Measurements from ENCODE around the gene HMCN2.

HMCN2 gene

DNA sequence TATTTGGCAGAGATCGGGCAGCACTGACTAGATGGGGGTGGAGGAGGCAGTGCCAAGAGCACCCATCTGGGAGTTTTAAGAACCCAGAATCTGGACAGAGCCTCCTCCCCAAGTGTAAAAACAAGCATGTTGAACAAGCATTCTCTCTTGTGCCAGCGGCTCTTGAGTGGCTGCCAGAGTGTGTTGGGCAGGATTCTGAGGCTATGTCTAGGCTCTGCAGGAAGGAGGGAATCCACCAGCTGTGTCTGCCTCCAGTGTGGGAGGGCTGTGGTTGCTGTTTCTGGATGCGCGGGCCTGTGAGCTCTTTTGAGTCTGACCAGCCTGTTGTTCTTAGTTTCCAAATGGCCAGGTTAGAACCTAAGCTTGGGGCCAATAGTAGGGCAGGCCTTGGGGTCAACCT is 39.8 kb downstream of the HMCN2 start:
- in situ Hi-C loops (cut with MboI; ENCODE audit: low pct_unique_long_range_greater_than_20kb, low sequenced_read_pairs, unreplicated experiment) = no loop called here
- TF ChIP-seq, protein P1, sequence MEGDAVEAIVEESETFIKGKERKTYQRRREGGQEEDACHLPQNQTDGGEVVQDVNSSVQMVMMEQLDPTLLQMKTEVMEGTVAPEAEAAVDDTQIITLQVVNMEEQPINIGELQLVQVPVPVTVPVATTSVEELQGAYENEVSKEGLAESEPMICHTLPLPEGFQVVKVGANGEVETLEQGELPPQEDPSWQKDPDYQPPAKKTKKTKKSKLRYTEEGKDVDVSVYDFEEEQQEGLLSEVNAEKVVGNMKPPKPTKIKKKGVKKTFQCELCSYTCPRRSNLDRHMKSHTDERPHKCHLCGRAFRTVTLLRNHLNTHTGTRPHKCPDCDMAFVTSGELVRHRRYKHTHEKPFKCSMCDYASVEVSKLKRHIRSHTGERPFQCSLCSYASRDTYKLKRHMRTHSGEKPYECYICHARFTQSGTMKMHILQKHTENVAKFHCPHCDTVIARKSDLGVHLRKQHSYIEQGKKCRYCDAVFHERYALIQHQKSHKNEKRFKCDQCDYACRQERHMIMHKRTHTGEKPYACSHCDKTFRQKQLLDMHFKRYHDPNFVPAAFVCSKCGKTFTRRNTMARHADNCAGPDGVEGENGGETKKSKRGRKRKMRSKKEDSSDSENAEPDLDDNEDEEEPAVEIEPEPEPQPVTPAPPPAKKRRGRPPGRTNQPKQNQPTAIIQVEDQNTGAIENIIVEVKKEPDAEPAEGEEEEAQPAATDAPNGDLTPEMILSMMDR (IDR thresholded peaks at IDR 0.05; ENCODE audit: extremely low read depth, insufficient read depth, missing control alignments) = no peak
- no peak for DNase-seq (ENCODE audit: low spot score)

DNA sequence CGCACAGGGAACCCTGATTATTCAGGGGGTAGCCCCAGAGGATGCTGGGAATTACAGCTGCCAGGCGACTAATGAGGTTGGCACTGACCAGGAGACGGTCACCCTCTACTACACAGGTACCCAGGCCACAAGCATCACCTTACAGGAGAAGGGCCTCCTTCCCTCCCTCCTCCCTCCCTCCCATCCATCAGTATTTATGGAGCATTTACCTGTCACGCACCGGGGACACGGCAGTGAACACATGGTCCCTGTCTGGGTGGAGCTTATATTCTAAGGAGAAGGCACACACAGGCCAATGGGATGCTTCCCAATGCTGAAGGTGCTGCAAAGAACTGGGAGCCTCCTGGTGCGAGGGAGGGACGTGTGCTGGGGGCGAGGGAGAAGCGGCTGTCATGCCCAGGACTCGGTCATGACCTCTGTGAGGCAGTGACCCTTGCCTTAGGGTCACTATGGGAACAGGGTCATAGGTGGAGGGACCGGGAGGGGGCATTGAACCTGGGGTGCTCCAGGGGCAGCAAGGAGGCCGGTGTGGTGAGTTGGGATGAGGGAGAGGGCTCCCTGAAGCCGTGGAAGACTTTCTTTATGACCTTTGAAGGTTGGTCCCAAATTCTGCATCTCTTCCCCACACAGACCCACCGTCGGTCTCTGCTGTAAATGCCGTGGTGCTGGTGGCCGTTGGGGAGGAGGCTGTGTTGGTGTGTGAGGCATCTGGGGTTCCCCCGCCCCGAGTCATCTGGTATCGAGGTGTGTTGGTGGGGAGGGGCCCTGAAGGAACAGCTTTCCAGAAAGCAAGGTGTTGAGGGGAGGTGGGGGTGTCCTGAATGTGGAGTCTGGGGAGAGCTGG is 41.5 kb downstream of the HMCN2 start:
- DNase-seq (ENCODE audit: low spot score) = no peak
- in situ Hi-C loops (cut with MboI; ENCODE audit: low pct_unique_long_range_greater_than_20kb, low sequenced_read_pairs, unreplicated experiment) = no loop called here
- TF ChIP-seq, protein P1 (IDR thresholded peaks at IDR 0.05; ENCODE audit: extremely low read depth, insufficient read depth, missing control alignments) = no peak

DNA sequence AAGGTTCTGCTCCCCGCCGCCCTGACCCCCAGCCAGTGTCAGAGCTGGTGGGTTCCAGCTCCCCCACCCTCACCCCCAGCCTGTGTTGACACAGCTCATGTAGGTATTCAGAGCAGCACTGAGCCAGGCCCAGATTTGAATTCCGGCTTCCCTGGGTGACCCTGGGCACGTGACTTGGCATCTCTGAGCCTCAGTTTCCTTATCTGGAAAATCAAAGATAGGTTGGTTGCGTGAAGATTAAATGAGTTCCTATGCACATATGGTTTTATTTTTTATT is 42.0 kb downstream of the HMCN2 start:
- in situ Hi-C loops (cut with MboI; ENCODE audit: low pct_unique_long_range_greater_than_20kb, low sequenced_read_pairs, unreplicated experiment) = no loop called here
- TF ChIP-seq, protein P1 (IDR thresholded peaks at IDR 0.05; ENCODE audit: extremely low read depth, insufficient read depth, missing control alignments) = no peak
- no peak for DNase-seq (ENCODE audit: low spot score)

DNA sequence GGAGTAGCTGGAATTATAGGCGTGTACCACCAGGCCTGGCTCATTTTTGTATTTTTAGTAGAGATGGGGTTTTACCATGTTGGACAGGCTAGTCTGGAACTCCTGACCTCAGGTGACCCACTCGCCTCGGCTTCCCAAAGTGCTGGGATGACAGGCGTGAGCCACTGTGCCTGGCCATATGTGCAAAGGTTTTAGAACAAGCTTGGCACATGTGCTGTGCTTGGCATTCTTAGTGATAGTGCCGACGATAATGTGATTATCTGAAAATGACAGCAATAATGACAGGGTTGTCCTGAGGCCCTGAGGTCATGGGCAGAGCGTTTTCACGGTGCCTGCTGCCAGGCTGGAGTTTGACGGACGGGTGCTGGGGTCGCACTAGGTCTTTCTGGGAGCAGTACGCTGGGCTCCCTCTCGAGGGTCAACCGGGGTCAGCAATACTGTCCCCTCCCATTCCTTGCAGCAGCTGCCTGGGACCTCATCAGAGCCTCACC is 42.6 kb downstream of the HMCN2 start:
- DNase-seq (ENCODE audit: low spot score) = no peak
- in situ Hi-C loops (cut with MboI; ENCODE audit: low pct_unique_long_range_greater_than_20kb, low sequenced_read_pairs, unreplicated experiment) = no loop called here
- TF ChIP-seq, protein P1 (IDR thresholded peaks at IDR 0.05; ENCODE audit: extremely low read depth, insufficient read depth, missing control alignments) = no peak

DNA sequence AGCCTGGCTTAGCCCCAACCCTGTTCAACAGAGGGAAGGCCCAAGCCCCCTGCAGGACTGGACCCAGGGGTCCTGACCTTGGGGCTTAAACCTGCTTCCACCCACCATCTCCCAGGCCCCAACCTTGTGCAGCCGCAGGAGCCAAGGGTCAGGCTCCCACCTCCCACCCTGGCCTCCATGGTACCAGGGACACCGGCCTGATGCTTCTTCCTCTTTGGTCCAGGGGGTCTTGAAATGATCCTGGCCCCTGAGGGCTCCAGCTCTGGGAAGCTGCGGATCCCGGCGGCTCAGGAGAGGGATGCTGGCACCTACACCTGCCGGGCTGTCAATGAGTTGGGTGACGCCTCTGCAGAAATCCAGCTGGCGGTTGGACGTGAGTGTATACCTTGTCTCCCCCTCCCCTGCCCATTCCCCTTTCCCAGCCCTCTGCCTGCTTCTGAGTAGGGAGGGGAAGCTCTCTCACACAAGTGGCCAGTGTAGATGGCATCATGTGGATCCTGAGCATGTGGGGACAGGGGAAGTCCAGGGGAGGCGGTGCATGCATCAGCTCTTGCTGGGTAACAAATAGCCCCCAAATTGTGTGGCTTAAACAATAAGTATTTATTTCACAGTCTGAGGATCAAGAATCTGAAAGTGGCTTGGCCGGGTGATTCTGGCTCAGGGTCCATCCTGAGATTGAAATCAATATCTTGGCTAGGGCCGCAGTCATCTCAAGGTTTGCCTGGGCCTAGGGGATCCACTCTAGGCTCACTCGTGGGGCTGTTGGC is 44.3 kb downstream of the HMCN2 start:
- in situ Hi-C loops (cut with MboI; ENCODE audit: low pct_unique_long_range_greater_than_20kb, low sequenced_read_pairs, unreplicated experiment) = no loop called here
- no peak for DNase-seq (ENCODE audit: low spot score)
- TF ChIP-seq, protein P1 (IDR thresholded peaks at IDR 0.05; ENCODE audit: extremely low read depth, insufficient read depth, missing control alignments) = no peak

DNA sequence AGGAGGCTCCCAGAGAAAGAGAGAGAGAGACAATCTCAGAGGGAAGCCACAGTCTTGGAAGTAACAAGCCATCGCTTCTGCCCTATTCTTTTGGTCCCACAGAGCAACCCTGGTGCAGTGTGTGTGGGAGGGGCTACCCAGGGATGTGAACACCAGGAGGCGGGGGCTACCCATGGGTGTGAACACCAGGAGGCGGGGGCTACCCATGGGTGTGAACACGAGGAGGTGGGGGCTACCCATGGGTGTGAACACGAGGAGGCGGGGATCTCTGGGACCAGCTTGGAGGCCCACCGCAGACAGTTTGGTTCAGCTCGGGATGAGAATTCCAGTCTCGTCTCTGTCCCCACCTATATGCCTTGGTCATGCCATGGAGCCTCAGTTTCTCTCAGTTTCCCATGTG is 44.9 kb downstream of the HMCN2 start:
- TF ChIP-seq, protein P1 (IDR thresholded peaks at IDR 0.05; ENCODE audit: extremely low read depth, insufficient read depth, missing control alignments) = no peak
- in situ Hi-C loops (cut with MboI; ENCODE audit: low pct_unique_long_range_greater_than_20kb, low sequenced_read_pairs, unreplicated experiment) = no loop called here
- no peak for DNase-seq (ENCODE audit: low spot score)

Measured in GM13977 (cell line).